Caco-2 (cell line): ENCODE results near the gene KRTAP10-2. TPM values are rescaled to one million over a fixed set of nuclear protein-coding genes. Genes with fewer than 3 reads are reported as not detected.

Experiments used
- BruUV-seq: library from RNA; stranded (reverse); fragments of 400-500 nt; replicated peaks from 2 replicates; lab custom pipeline; 2021; lab: Mats Ljungman, UMichigan
- CTCF ChIA-PET: fragments of 300-600 bp; sonication (Branson Sonifier 250); formaldehyde crosslinking; loops from one replicate; lab custom pipeline; 2022; ENCODE audit warnings: antibody characterized with exemption; lab: Charles Lee
- POLR2A ChIA-PET: fragments of 300-600 bp; sonication (Branson Sonifier 250); formaldehyde crosslinking; loops from one replicate; lab custom pipeline; 2022; ENCODE audit warnings: antibody characterized with exemption; lab: Charles Lee
- DNase-seq, 2 experiments: peaks; one replicate each; pipeline versions ENCODE4 v3.0.0 to v3.0.0-alpha.2; 2020 to 2022
- H3K27me3 ChIP-seq: replicated peaks from 2 replicates; pipeline ENCODE4 v1.6.0; 2011; ENCODE audit warnings: low read length; ENCODE audit not compliant: control insufficient read depth, insufficient read depth
- H3K36me3 ChIP-seq: 2 replicates; pipeline ENCODE4 v1.5.1; 2011; ENCODE audit warnings: low read length; ENCODE audit not compliant: control insufficient read depth, insufficient read depth
- H3K4me1 ChIP-seq: fragments of 250-450 bp; sonication (Bioruptor Pico); 2 replicates; pipeline ENCODE4 v1.5.1; 2020; ENCODE audit warnings: mild to moderate bottlenecking
- H3K4me3 ChIP-seq: 2 replicates; pipeline ENCODE4 v1.5.1; 2011; ENCODE audit warnings: low read depth, mild to moderate bottlenecking, control low read depth, low read length
- H3K9me3 ChIP-seq: fragments of 250-450 bp; sonication (Bioruptor Pico); 2 replicates; pipeline ENCODE4 v1.5.1; 2020; ENCODE audit warnings: mild to moderate bottlenecking, moderate library complexity
- H3K27ac Mint-ChIP-seq: one replicate; pipeline ENCODE4 v1.8.0; 2022; ENCODE audit warnings: mixed read lengths; ENCODE audit not compliant: unreplicated experiment
- H3K27me3 Mint-ChIP-seq: one replicate; pipeline ENCODE4 v1.8.0; 2022; ENCODE audit warnings: mixed read lengths; ENCODE audit not compliant: insufficient read depth, unreplicated experiment
- H3K36me3 Mint-ChIP-seq: one replicate; pipeline ENCODE4 v1.8.0; 2022; ENCODE audit warnings: mild to moderate bottlenecking, mixed read lengths; ENCODE audit not compliant: insufficient read depth, unreplicated experiment
- H3K4me1 Mint-ChIP-seq: one replicate; pipeline ENCODE4 v1.8.0; 2022; ENCODE audit warnings: low read depth, mixed read lengths; ENCODE audit not compliant: unreplicated experiment
- H3K4me3 Mint-ChIP-seq: one replicate; pipeline ENCODE4 v1.8.0; 2022; ENCODE audit warnings: mild to moderate bottlenecking, moderate library complexity, mixed read lengths; ENCODE audit not compliant: unreplicated experiment
- H3K9me3 Mint-ChIP-seq: one replicate; pipeline ENCODE4 v1.8.0; 2022; ENCODE audit warnings: mixed read lengths; ENCODE audit not compliant: unreplicated experiment
- intact Hi-C: fragments of 100-400 bp; cut with micrococcal nuclease; formaldehyde crosslinking; loops from one replicate; pipeline ENCODE4 v1.10.0; 2022; ENCODE audit not compliant: unreplicated experiment
- total RNA-seq: library from RNA; stranded (reverse); gene quantifications from 2 replicates; pipeline ENCODE4 v1.2.3, GENCODE V29; 2022
- TF ChIP-seq, protein P1 (sequence below), 2 experiments: fragments of 200-600 bp in 1 of 2; IDR thresholded peaks; 1 replicate in 1 of 2; 2 replicates in 1 of 2; pipeline versions ENCODE4 v1.5.1 to v1.8.0; 2011 to 2022; ENCODE audit warnings: antibody characterized with exemption in 1 of 2, control low read depth in 1 of 2, inconsistent platforms in 1 of 2, low read depth in 1 of 2, low read length in 1 of 2, mild to moderate bottlenecking in 1 of 2, moderate library complexity in 1 of 2; ENCODE audit not compliant: insufficient read depth in 1 of 2, severe bottlenecking in 1 of 2, unreplicated experiment in 1 of 2

Gene KRTAP10-2
- total RNA-seq, 1 experiment from 2014 or later = not detected

DNA sequence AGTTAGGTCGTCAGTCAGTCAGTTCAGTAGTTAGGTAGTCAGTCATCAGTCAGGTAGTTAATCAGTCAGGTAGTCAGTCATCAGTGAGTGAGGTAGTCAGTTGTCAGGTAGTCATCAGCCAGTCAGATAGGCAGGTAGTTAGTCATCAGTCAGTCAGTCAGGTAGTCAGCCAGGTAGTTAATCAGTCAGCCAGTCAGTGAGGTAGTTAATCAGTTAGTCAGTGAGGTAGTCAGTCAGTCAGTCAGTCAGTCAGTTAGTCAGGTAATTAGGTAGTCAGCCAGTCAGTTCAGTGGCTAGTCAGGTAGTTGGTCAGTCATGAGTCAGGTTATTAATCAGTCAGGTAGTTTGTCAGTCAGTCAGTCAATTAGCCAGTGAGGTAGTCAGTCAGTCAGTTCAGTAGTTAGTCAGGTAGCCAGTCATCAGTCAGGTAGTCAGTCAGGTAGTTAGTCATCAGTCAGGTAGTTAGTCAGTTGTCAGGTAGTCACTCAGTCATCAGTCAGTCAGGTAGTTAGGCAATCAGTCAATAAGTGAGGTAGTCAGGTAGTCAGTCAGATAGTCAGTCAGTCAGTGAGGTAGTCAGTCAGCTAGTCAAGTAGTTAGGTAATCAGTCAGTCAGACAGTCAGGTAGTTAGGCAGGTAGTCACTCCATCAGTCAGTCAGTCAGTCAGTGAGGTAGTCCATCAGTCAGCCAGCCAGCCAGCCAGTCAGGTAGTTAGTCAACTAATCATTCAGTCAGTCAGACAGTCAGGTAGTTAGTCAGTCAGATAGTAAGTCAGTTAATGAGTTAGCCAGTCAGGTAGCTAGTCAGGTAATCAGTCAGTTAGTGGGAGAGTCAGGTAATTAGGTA lies 27.5 kb downstream of the KRTAP10-2 start:
- H3K27me3 Mint-ChIP-seq = no peaks in the 10 kb centered on the region
- intact Hi-C loops = no loop called here
- peaks cover 7% of the 10 kb centered on the region; the same call in 1 of the 2 replicates for H3K4me1 ChIP-seq
- H3K36me3 ChIP-seq = no peaks in the 10 kb centered on the region
- no TSS peak for BruUV-seq
- H3K36me3 Mint-ChIP-seq = no peaks in the 10 kb centered on the region
- no peak for DNase-seq
- H3K4me1 Mint-ChIP-seq = peaks cover 7% of the 10 kb centered on the region
- H3K9me3 ChIP-seq = peaks cover 14% of the 10 kb centered on the region
- H3K27me3 ChIP-seq = no peaks in the 10 kb centered on the region
- H3K4me3 Mint-ChIP-seq = no peak overlapping the region
- no peaks in the 10 kb centered on the region for H3K9me3 Mint-ChIP-seq
- H3K27ac Mint-ChIP-seq = no peak overlapping the region
- CTCF ChIA-PET = no interaction called here
- POLR2A ChIA-PET = no interaction called here
- TF ChIP-seq, protein P1, sequence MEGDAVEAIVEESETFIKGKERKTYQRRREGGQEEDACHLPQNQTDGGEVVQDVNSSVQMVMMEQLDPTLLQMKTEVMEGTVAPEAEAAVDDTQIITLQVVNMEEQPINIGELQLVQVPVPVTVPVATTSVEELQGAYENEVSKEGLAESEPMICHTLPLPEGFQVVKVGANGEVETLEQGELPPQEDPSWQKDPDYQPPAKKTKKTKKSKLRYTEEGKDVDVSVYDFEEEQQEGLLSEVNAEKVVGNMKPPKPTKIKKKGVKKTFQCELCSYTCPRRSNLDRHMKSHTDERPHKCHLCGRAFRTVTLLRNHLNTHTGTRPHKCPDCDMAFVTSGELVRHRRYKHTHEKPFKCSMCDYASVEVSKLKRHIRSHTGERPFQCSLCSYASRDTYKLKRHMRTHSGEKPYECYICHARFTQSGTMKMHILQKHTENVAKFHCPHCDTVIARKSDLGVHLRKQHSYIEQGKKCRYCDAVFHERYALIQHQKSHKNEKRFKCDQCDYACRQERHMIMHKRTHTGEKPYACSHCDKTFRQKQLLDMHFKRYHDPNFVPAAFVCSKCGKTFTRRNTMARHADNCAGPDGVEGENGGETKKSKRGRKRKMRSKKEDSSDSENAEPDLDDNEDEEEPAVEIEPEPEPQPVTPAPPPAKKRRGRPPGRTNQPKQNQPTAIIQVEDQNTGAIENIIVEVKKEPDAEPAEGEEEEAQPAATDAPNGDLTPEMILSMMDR (IDR thresholded peaks at IDR 0.05; ENCODE audit: insufficient read depth in 1 of 2, low read depth in 1 of 2, low read length in 1 of 2, severe bottlenecking in 1 of 2, unreplicated experiment in 1 of 2) = no peak
- no peak overlapping the region for H3K4me3 ChIP-seq

DNA sequence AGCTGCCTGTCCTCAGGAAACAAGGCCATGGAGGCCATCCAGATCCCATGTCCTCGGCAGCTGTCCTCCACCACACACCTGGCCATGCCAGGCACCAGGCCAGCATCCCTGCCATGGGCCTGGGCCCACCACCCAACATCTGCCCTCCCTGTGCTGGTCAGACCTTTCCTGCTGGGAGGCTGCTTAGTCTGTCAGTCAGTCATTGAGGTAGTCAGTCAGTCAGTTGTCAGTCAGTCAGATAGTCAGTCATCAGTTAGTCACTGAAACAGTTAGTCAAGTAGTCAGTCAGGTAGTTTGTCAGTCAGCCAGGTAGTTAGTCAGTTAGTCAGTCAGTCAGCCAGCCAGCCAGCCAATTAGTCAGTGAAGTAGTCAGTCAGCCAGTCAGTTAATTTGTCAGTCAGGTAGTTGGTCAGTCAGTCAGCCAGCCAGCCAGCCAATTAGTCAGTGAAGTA lies 28.5 kb downstream of the KRTAP10-2 start:
- TF ChIP-seq, protein P1 (IDR thresholded peaks at IDR 0.05; ENCODE audit: insufficient read depth in 1 of 2, low read depth in 1 of 2, low read length in 1 of 2, severe bottlenecking in 1 of 2, unreplicated experiment in 1 of 2) = no peak
- Mint-ChIP-seq H3K27ac (no peak overlapping the region), H3K9me3 (peaks cover 5% of the 10 kb centered on the region), H3K4me3 (no peak overlapping the region), H3K27me3 (no peaks in the 10 kb centered on the region), H3K4me1 (peaks cover 10% of the 10 kb centered on the region), H3K36me3 (no peaks in the 10 kb centered on the region)
- Histone ChIP-seq H3K4me3 (no peak overlapping the region), H3K27me3 (no peaks in the 10 kb centered on the region), H3K36me3 (no peaks in the 10 kb centered on the region), H3K9me3 (peaks cover 14% of the 10 kb centered on the region), H3K4me1 (peaks cover 7% of the 10 kb centered on the region; the same call in 1 of the 2 replicates)
- no TSS peak for BruUV-seq
- DNase-seq = no peak
- intact Hi-C loops = no loop called here
- CTCF ChIA-PET = no interaction called here
- POLR2A ChIA-PET = no interaction called here

DNA sequence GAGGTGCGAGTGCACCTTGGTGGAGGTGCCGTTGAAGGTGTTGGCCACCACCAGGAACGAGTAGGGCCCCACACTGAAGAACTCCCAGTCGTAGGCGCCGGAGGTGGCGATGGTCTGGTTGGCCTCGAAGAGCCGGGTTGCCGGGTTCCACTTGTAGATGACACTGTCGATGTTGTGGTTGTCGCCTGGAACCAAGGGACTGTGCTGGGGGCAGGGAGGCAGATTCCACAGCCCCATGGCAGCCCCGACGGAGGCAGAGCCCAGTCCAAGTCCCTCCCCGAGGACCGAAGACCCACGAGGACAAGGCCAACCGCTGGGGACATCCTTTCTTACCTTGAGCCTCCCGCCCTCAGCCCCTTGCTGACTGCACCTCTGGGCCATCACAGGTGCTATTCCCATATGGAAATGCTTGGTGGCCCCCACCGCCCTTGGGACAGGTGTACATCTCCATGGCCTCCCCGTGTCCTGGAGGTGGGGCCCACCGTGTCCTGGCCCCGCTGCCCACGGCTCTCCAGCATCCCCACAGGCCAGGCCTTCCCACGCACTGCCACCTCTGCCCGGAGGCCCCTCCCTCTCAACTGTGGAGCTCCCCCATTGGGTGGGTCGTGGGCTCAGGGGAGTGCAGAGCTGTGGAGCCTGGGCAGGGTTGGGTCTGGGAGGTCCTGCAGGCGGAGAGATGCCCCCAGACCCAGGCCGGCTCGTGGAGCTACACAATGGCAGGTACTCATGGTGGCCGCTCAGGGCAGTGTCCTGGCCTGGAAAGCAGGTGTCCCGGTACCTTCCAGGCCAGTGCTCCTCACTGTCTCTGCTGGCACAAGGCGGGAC lies 29.2 kb downstream of the KRTAP10-2 start:
- intact Hi-C loops = no loop called here
- TF ChIP-seq, protein P1 (IDR thresholded peaks at IDR 0.05; ENCODE audit: insufficient read depth in 1 of 2, low read depth in 1 of 2, low read length in 1 of 2, severe bottlenecking in 1 of 2, unreplicated experiment in 1 of 2) = no peak
- ChIA-PET POLR2A (no interaction called here), CTCF (no interaction called here)
- H3K36me3 Mint-ChIP-seq = no peaks in the 10 kb centered on the region
- H3K4me3 ChIP-seq = no peak overlapping the region
- BruUV-seq = no TSS peak
- H3K9me3 ChIP-seq = peaks cover 14% of the 10 kb centered on the region
- H3K4me1 Mint-ChIP-seq = peaks cover 12% of the 10 kb centered on the region
- H3K27ac Mint-ChIP-seq = no peak overlapping the region
- H3K4me1 ChIP-seq = peaks cover 7% of the 10 kb centered on the region; the same call in 1 of the 2 replicates
- H3K27me3 ChIP-seq = no peaks in the 10 kb centered on the region
- H3K4me3 Mint-ChIP-seq = no peak overlapping the region
- DNase-seq = no peak
- no peaks in the 10 kb centered on the region for H3K27me3 Mint-ChIP-seq
- H3K9me3 Mint-ChIP-seq = peaks cover 11% of the 10 kb centered on the region
- no peaks in the 10 kb centered on the region for H3K36me3 ChIP-seq
